Measurements from ENCODE around the gene CCDC83.

CCDC83 gene

DNA sequence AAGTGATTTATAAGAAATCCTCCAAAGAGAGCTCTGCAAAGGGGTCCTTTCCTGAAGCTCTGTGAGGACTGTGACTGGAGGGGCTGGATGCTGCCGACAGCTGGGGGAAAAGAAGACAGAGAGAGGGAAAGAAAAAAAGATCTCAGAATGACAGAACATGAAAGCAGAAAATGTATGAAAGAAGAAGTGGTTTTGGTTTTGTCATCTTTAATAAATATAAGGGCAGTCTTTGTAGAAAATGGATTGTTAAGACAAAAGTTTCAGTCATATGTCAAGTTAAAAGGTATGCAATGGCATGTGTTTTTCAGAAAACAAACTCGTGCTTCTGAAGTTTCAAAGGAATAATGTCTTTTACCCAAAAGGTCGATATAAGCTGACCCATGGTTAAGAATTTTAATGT is 105.5 kb downstream of the CCDC83 start:
- ChIA-PET CTCF (no interaction called here), POLR2A (no interaction called here)
- Histone ChIP-seq H3K4me1 (ENCODE audit: control insufficient read depth, insufficient read depth, low read length) (peaks cover 2% of the 10 kb centered on the region; the same call in 1 of the 2 replicates), H3K9me3 (ENCODE audit: control insufficient read depth, insufficient read depth, low read depth, low read length) (no peaks in the 10 kb centered on the region), H3K36me3 (ENCODE audit: control insufficient read depth in 2 of 2, insufficient read depth in 1 of 2, low read length in 2 of 2) (peaks cover 0 to 28% of the 10 kb centered on the region in 2 experiments; a peak in 1 of 3 replicates), H3K27ac (ENCODE audit: extremely low read depth, low read depth, low read length) (no peak overlapping the region), H3K4me3 (ENCODE audit: low read depth, low read length) (no peak overlapping the region)
- TF ChIP-seq ZNF174 (tag by site-specific recombination; IDR thresholded peaks at IDR 0.05) (no peak), HOXA7 (CRISPR knock-in tag; IDR thresholded peaks at IDR 0.05; ENCODE audit: borderline replicate concordance) (no peak), ZNF48 (tag by site-specific recombination; IDR thresholded peaks at IDR 0.05) (no peak), ZNF830 (tag by site-specific recombination; IDR thresholded peaks at IDR 0.05; ENCODE audit: low read depth) (no peak), YY2 (tag by site-specific recombination; IDR thresholded peaks at IDR 0.05) (no peak), BCL11B (tag by site-specific recombination; IDR thresholded peaks at IDR 0.05; ENCODE audit: low read depth) (no peak), ZNF114 (tag by site-specific recombination; IDR thresholded peaks at IDR 0.05) (no peak), ZSCAN23 (tag by site-specific recombination; IDR thresholded peaks at IDR 0.05) (no peak), ZNF155 (tag by site-specific recombination; IDR thresholded peaks at IDR 0.05) (no peak), ZNF768 (tag by site-specific recombination; IDR thresholded peaks at IDR 0.05) (no peak)
- TF ChIP-seq, protein P1, sequence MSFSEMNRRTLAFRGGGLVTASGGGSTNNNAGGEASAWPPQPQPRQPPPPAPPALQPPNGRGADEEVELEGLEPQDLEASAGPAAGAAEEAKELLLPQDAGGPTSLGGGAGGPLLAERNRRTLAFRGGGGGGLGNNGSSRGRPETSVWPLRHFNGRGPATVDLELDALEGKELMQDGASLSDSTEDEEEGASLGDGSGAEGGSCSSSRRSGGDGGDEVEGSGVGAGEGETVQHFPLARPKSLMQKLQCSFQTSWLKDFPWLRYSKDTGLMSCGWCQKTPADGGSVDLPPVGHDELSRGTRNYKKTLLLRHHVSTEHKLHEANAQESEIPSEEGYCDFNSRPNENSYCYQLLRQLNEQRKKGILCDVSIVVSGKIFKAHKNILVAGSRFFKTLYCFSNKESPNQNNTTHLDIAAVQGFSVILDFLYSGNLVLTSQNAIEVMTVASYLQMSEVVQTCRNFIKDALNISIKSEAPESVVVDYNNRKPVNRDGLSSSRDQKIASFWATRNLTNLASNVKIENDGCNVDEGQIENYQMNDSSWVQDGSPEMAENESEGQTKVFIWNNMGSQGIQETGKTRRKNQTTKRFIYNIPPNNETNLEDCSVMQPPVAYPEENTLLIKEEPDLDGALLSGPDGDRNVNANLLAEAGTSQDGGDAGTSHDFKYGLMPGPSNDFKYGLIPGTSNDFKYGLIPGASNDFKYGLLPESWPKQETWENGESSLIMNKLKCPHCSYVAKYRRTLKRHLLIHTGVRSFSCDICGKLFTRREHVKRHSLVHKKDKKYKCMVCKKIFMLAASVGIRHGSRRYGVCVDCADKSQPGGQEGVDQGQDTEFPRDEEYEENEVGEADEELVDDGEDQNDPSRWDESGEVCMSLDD (tag by site-specific recombination; IDR thresholded peaks at IDR 0.05): no peak

DNA sequence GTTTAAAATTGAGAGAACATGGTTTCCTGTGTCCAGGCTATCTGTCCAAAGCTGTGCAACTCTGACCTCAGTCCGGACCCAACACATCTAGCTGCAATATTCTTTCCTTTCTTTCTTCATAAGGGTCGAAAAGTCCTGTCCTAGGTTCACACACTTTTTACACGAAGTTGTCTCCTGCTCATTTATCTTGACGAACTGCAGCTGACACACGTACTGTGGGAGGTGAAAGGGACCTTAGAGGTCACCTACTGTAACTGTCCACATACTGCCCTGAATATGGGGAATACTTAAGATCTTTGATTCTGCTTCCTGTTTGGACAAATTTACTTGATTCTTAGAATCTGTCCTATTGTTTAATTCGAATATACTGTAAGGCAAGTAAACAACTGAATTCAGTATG is 105.9 kb downstream of the CCDC83 start:
- no peak overlapping the region for H3K4me3 ChIP-seq (ENCODE audit: low read depth, low read length)
- ChIA-PET POLR2A (no interaction called here), CTCF (interaction anchor here (1.1 kb wide), 1 partner anchor 258 kb away, joined by 3 read pairs; no protein-coding TSS in a partner anchor)
- H3K27ac ChIP-seq (ENCODE audit: extremely low read depth, low read depth, low read length): no peak overlapping the region
- no peaks in the 10 kb centered on the region for H3K9me3 ChIP-seq (ENCODE audit: control insufficient read depth, insufficient read depth, low read depth, low read length)
- H3K36me3 ChIP-seq (ENCODE audit: control insufficient read depth in 2 of 2, insufficient read depth in 1 of 2, low read length in 2 of 2): peaks cover 0 to 26% of the 10 kb centered on the region in 2 experiments; a peak in 1 of 3 replicates
- H3K4me1 ChIP-seq (ENCODE audit: control insufficient read depth, insufficient read depth, low read length): peaks cover 2% of the 10 kb centered on the region; the same call in 1 of the 2 replicates
- TF ChIP-seq ZNF776 (tag by site-specific recombination; IDR thresholded peaks at IDR 0.05; ENCODE audit: borderline replicate concordance): no peak
- TF ChIP-seq ZNF302 (tag by site-specific recombination; IDR thresholded peaks at IDR 0.05; ENCODE audit: low read depth): no peak
- TF ChIP-seq, protein P2, sequence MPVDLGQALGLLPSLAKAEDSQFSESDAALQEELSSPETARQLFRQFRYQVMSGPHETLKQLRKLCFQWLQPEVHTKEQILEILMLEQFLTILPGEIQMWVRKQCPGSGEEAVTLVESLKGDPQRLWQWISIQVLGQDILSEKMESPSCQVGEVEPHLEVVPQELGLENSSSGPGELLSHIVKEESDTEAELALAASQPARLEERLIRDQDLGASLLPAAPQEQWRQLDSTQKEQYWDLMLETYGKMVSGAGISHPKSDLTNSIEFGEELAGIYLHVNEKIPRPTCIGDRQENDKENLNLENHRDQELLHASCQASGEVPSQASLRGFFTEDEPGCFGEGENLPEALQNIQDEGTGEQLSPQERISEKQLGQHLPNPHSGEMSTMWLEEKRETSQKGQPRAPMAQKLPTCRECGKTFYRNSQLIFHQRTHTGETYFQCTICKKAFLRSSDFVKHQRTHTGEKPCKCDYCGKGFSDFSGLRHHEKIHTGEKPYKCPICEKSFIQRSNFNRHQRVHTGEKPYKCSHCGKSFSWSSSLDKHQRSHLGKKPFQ (tag by site-specific recombination; IDR thresholded peaks at IDR 0.05): no peak
- TF ChIP-seq ZNF311 (tag by site-specific recombination; IDR thresholded peaks at IDR 0.05; ENCODE audit: borderline replicate concordance): no peak
- no peak for TF ChIP-seq ZNF223 (tag by site-specific recombination; IDR thresholded peaks at IDR 0.05)
- TF ChIP-seq ZNF10 (tag by site-specific recombination; IDR thresholded peaks at IDR 0.05): no peak
- TF ChIP-seq, protein P3, sequence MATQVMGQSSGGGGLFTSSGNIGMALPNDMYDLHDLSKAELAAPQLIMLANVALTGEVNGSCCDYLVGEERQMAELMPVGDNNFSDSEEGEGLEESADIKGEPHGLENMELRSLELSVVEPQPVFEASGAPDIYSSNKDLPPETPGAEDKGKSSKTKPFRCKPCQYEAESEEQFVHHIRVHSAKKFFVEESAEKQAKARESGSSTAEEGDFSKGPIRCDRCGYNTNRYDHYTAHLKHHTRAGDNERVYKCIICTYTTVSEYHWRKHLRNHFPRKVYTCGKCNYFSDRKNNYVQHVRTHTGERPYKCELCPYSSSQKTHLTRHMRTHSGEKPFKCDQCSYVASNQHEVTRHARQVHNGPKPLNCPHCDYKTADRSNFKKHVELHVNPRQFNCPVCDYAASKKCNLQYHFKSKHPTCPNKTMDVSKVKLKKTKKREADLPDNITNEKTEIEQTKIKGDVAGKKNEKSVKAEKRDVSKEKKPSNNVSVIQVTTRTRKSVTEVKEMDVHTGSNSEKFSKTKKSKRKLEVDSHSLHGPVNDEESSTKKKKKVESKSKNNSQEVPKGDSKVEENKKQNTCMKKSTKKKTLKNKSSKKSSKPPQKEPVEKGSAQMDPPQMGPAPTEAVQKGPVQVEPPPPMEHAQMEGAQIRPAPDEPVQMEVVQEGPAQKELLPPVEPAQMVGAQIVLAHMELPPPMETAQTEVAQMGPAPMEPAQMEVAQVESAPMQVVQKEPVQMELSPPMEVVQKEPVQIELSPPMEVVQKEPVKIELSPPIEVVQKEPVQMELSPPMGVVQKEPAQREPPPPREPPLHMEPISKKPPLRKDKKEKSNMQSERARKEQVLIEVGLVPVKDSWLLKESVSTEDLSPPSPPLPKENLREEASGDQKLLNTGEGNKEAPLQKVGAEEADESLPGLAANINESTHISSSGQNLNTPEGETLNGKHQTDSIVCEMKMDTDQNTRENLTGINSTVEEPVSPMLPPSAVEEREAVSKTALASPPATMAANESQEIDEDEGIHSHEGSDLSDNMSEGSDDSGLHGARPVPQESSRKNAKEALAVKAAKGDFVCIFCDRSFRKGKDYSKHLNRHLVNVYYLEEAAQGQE (tag by site-specific recombination; IDR thresholded peaks at IDR 0.05): no peak
- no peak for TF ChIP-seq SCRT1 (tag by site-specific recombination; IDR thresholded peaks at IDR 0.05; ENCODE audit: borderline replicate concordance)
- TF ChIP-seq ZNF112 (tag by site-specific recombination; IDR thresholded peaks at IDR 0.05): no peak
- TF ChIP-seq WT1 (tag by site-specific recombination; IDR thresholded peaks at IDR 0.05): no peak
- TF ChIP-seq OVOL3 (tag by site-specific recombination; IDR thresholded peaks at IDR 0.05): no peak
- TF ChIP-seq ZBTB1 (tag by site-specific recombination; IDR thresholded peaks at IDR 0.05): no peak
- TF ChIP-seq ELK4 (IDR thresholded peaks at IDR 0.05; ENCODE audit: borderline replicate concordance, low read depth, low read length): no peak
- TF ChIP-seq CTCF (tag by site-specific recombination; IDR thresholded peaks at IDR 0.05): no peak
- no peak for TF ChIP-seq TRIM28 (IDR thresholded peaks at IDR 0.05; ENCODE audit: borderline replicate concordance, low read length)
- TF ChIP-seq ZSCAN30 (tag by site-specific recombination; IDR thresholded peaks at IDR 0.05): no peak

Measured in HEK293 (cell line).